Suprapubic skin (tissue), 3 donors: ENCODE data around the gene DNMT3A.

Experiments used
- CTCF ChIP-seq, 2 donors: fragments of 200-600 bp in 1 of 2; fragments of 450-650 bp in 1 of 2; sonication (generic) in 1 of 2; IDR thresholded peaks; one replicate each; pipeline ENCODE4 v1.5.1; 2016 to 2019; ENCODE audit warnings: antibody characterized with exemption in 2 of 2, mild to moderate bottlenecking in 1 of 2, moderate library complexity in 1 of 2
- POLR2A ChIP-seq, 2 donors: fragments of 450-650 bp; IDR thresholded peaks; one replicate each; pipeline ENCODE4 v1.6.1; 2017; ENCODE audit warnings: antibody characterized with exemption in 2 of 2, mild to moderate bottlenecking in 2 of 2, moderate library complexity in 2 of 2

- TF ChIP-seq CTCF (IDR thresholded peaks at IDR 0.05) (no peak), POLR2A (IDR thresholded peaks at IDR 0.05) (no peak)
Measured at GRCh38 chr2:25233916-25234605, 107.7 kb downstream of the DNMT3A start.
